Mucosa of descending colon (tissue), 3 donors: ENCODE measurements around the gene TMOD3. TPM values are rescaled to one million over a fixed set of nuclear protein-coding genes. Genes with fewer than 3 reads are reported as not detected.

Source experiments
- ATAC-seq: fragments of 200-7000 bp; cut with Tn5 transposase; one replicate; pipeline ENCODE4 v1.9.1; 2020; ENCODE audit warnings: mild to moderate bottlenecking, moderate library complexity
- DNase-seq, 3 donors: peaks; one replicate each; pipeline ENCODE4 v3.0.0-alpha.2; 2020
- H3K36me3 ChIP-seq: fragments of 200-600 bp; one replicate; pipeline ENCODE4 v1.8.0; 2021; ENCODE audit warnings: low read depth, mild to moderate bottlenecking
- H3K4me1 ChIP-seq: fragments of 200-600 bp; one replicate; pipeline ENCODE4 v1.8.0; 2021; ENCODE audit warnings: low read depth, mild to moderate bottlenecking
- H3K4me3 ChIP-seq: fragments of 200-600 bp; one replicate; pipeline ENCODE4 v1.8.0; 2021; ENCODE audit warnings: mild to moderate bottlenecking
- H3K9me3 ChIP-seq: fragments of 200-600 bp; one replicate; pipeline ENCODE4 v1.8.0; 2021; ENCODE audit warnings: mild to moderate bottlenecking
- CTCF ChIP-seq: fragments of 200-600 bp; IDR thresholded peaks from one replicate; pipeline ENCODE4 v1.8.0; 2022; ENCODE audit warnings: antibody characterized with exemption, mild to moderate bottlenecking
- intact Hi-C, 2 donors: fragments of 100-400 bp; cut with DNase I in 1 of 2; cut with micrococcal nuclease in 1 of 2; formaldehyde crosslinking; loops; one replicate each; pipeline versions ENCODE4 v1.11.0 to v1.11.1; 2022; cut with DNase I, micrococcal nuclease
- total RNA-seq, 3 donors: library from RNA; stranded (reverse); fragmentation: NEBNext Ultra II Directional in 2 of 3; extraction: Animal tissue kit (Norgen Biotek cat#: 25700) in 2 of 3; gene quantifications; one replicate each; pipeline versions ENCODE4 v1.2.1 to v1.2.4, GENCODE V29; 2021 to 2023
- donor health status: DM: no; HTN: no; CAD: no; lungs with moderate emphysema.
- donor health status: DM: no; HTN: no; CAD: no.
- donor health status: DM: no; HTN: yes; CAD: no.

The TMOD3 gene
- total RNA-seq, 3 donors from 2014 or later: 43.8 to 65.2 (median 63.7) TPM

- DNase-seq (no peak), ATAC-seq (no peak)
- intact Hi-C loops: no loop called here
- Histone ChIP-seq H3K9me3 (no peaks in the 10 kb centered on the region), H3K4me1 (peaks cover 30% of the 10 kb centered on the region), H3K4me3 (no peak overlapping the region), H3K36me3 (no peaks in the 10 kb centered on the region)
- TF ChIP-seq CTCF: no peak
Observed at GRCh38 chr15:51876169-51876568, 46.7 kb downstream of the TMOD3 start.

- no peak overlapping the region for H3K4me3 ChIP-seq
- H3K36me3 ChIP-seq: no peaks in the 10 kb centered on the region
- ATAC-seq (peak; percentile 75), DNase-seq (no peak)
- no peaks in the 10 kb centered on the region for H3K9me3 ChIP-seq
- H3K4me1 ChIP-seq: peaks cover 30% of the 10 kb centered on the region
- TF ChIP-seq CTCF: no peak
- intact Hi-C loops: no loop called here
Observed at GRCh38 chr15:51878446-51879386, 49.3 kb downstream of the TMOD3 start.

- Histone ChIP-seq H3K4me3 (no peak overlapping the region), H3K36me3 (no peaks in the 10 kb centered on the region), H3K9me3 (no peaks in the 10 kb centered on the region), H3K4me1 (peaks cover 25% of the 10 kb centered on the region)
- no peak for ATAC-seq
- DNase-seq: no peak
- no peak for TF ChIP-seq CTCF
- intact Hi-C loops: no loop called here
Observed at GRCh38 chr15:51879555-51879954, 50.1 kb downstream of the TMOD3 start.

GRCh38 chr15:51883271-51883837 is 53.9 kb downstream of the TMOD3 start:
- Histone ChIP-seq H3K4me1 (peaks cover 22% of the 10 kb centered on the region), H3K9me3 (no peaks in the 10 kb centered on the region), H3K36me3 (no peaks in the 10 kb centered on the region), H3K4me3 (no peak overlapping the region)
- no peak for DNase-seq
- ATAC-seq: no peak
- intact Hi-C loops: no loop called here
- no peak for TF ChIP-seq CTCF

- ATAC-seq (no peak), DNase-seq (no peak)
- Histone ChIP-seq H3K4me1 (peaks cover 15% of the 10 kb centered on the region), H3K9me3 (no peaks in the 10 kb centered on the region), H3K36me3 (no peaks in the 10 kb centered on the region), H3K4me3 (no peak overlapping the region)
- no peak for TF ChIP-seq CTCF
- intact Hi-C loops: no loop called here
Observed at GRCh38 chr15:51884041-51884440, 54.6 kb downstream of the TMOD3 start.
